Psoas muscle (tissue), 8 donors: ENCODE results near the gene GID8. TPM values are rescaled to one million over a fixed set of nuclear protein-coding genes. Genes with fewer than 3 reads are reported as not detected.

Source experiments
- ATAC-seq, 4 donors: fragments of 200-7000 bp; cut with Tn5 transposase; one replicate each; pipeline ENCODE4 v1.9.1; 2020; ENCODE audit warnings: moderate library complexity in 3 of 4, mild to moderate bottlenecking in 2 of 4
- DNase-seq, 2 donors: peaks; one replicate each; pipeline ENCODE4 v3.0.0-alpha.2; 2020
- H3K27ac ChIP-seq: fragments of 200-600 bp; one replicate; pipeline ENCODE4 v1.8.0; 2022
- H3K27me3 ChIP-seq, 3 donors: fragments of 200-600 bp in 1 of 3; one replicate each; pipeline versions ENCODE4 v1.6.1 to v1.8.0; 2013 to 2022; ENCODE audit warnings: low read length in 2 of 3, mild to moderate bottlenecking in 2 of 3, moderate library complexity in 1 of 3; ENCODE audit not compliant: insufficient read depth in 3 of 3
- H3K36me3 ChIP-seq, 2 donors: fragments of 200-600 bp in 1 of 2; one replicate each; pipeline versions ENCODE4 v1.6.1 to v1.8.0; 2013 to 2022; ENCODE audit warnings: low read depth in 1 of 2, mild to moderate bottlenecking in 1 of 2, moderate library complexity in 1 of 2; ENCODE audit not compliant: insufficient read depth in 1 of 2
- H3K4me1 ChIP-seq: fragments of 200-600 bp; one replicate; pipeline ENCODE4 v1.8.0; 2022
- H3K4me3 ChIP-seq: fragments of 200-600 bp; one replicate; pipeline ENCODE4 v1.8.0; 2022; ENCODE audit warnings: mild to moderate bottlenecking
- H3K9me3 ChIP-seq: fragments of 200-600 bp; one replicate; pipeline ENCODE4 v1.8.0; 2022
- CTCF ChIP-seq: fragments of 200-600 bp; IDR thresholded peaks from one replicate; pipeline ENCODE4 v1.8.0; 2022; ENCODE audit warnings: antibody characterized with exemption
- WGBS, 3 donors: extraction: QIAGEN DNeasy Blood & Tissue Kit; methylation state at CpG; one replicate each; pipeline versions ENCODE4 v1.1.6 to v1.1.7; 2013; 5-methylcytosine and 5-hydroxymethylcytosine counted together
- intact Hi-C, 2 donors: fragments of 100-400 bp; cut with DNase I; formaldehyde crosslinking; loops; one replicate each; pipeline versions ENCODE4 v1.11.0 to v1.14.2; 2022
- polyA plus RNA-seq, 3 donors: library from polyadenylated mRNA; stranded (reverse); fragments of 200-250 nt; gene quantifications; one replicate each; pipeline ENCODE4 v1.2.3, GENCODE V29; 2013
- total RNA-seq, 4 donors: library from RNA; stranded (reverse); fragmentation: NEBNext Ultra II Directional in 2 of 4; extraction: Animal tissue kit (Norgen Biotek cat#: 25700) in 2 of 4; gene quantifications; one replicate each; pipeline versions ENCODE4 v1.2.1 to v1.2.4, GENCODE V29; 2021 to 2023
- donor health status: healthy with polysubstance abuse.
- donor health status: DM: no; HTN: no; CAD: no; lungs with moderate emphysema.
- donor health status: Bipolar disorder and iron deficiency.
- donor health status: healthy.
- donor health status: DM: yes; HTN: yes; CAD: no.
- donor health status: DM: no; HTN: no; CAD: no.
- donor health status: DM: no; HTN: no; CAD: no.
- donor health status: DM: yes; HTN: yes; CAD: no.

The GID8 gene
- total and polyA plus RNA-seq, 7 donors = 7.3 to 15.9 (median 14.2) TPM

DNA sequence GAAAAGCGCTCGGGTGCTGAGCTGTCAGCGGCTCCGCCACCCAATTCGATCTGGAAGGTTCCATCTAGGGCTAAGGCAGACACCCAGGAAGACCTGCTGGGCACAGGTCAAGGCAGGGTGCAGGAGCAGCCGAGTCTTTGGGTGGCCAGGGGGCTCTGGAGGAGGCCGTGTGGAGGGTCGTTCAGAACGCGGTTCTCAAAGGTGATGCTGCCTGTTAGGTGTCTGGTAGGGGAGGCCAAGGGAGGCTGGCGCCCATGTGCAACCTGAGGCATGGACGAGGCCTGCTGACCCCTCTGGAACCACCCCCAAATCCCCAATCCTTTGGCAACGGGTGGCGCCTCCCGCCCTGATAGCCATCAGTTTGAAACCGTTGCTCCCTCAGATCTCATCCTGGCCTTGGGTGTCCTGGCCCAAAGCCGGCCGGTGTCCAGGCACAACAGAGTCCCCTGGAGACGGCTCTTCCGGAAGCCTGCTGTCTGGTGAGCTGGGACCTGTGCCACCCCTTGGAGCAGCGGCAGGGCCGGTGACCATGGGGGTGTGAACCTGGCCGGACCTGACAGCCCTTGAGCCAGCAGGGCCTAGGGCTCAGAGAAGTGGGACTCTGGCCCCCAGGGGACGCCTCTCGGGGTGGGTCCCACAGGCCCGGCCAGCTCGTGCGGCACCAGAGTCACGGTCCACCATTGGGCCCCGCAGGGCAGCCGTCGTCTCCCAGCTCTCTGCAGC, 25.1 kb downstream of the GID8 start:
- no peak overlapping the region for H3K27ac ChIP-seq
- H3K4me1 ChIP-seq = no peaks in the 10 kb centered on the region
- H3K27me3 ChIP-seq = peaks cover 0 to 4% (median 0%) of the 10 kb centered on the region in 3 donors
- TF ChIP-seq CTCF = no peak
- ATAC-seq = no peak
- WGBS, 3 donors = 86 to 89% (median 87%) methylated on average over 26 to 32 of the region's 32 CpGs
- intact Hi-C loops = no loop called here
- H3K36me3 ChIP-seq = no peaks in the 10 kb centered on the region
- no peaks in the 10 kb centered on the region for H3K9me3 ChIP-seq
- no peak for DNase-seq
- H3K4me3 ChIP-seq = no peak overlapping the region

GRCh38 chr20:62963614-62964397, 25.9 kb downstream of the GID8 start:
- WGBS, 3 donors = 84 to 91% (median 85%) methylated on average over 30 to 32 of the region's 32 CpGs
- no peaks in the 10 kb centered on the region for H3K36me3 ChIP-seq
- intact Hi-C loops = no loop called here
- no peaks in the 10 kb centered on the region for H3K4me1 ChIP-seq
- no peaks in the 10 kb centered on the region for H3K9me3 ChIP-seq
- no peak overlapping the region for H3K27ac ChIP-seq
- ATAC-seq (no peak), DNase-seq (no peak)
- no peak overlapping the region for H3K4me3 ChIP-seq
- no peak for TF ChIP-seq CTCF
- H3K27me3 ChIP-seq = peaks cover 0 to 9% (median 2%) of the 10 kb centered on the region in 3 donors

GRCh38 chr20:62964700-62965099, 26.8 kb downstream of the GID8 start:
- H3K9me3 ChIP-seq = no peaks in the 10 kb centered on the region
- ATAC-seq = no peak
- peaks cover 0 to 17% (median 4%) of the 10 kb centered on the region in 3 donors for H3K27me3 ChIP-seq
- H3K4me3 ChIP-seq = no peak overlapping the region
- no peak for TF ChIP-seq CTCF
- H3K27ac ChIP-seq = no peak overlapping the region
- H3K4me1 ChIP-seq = no peaks in the 10 kb centered on the region
- no peak for DNase-seq
- H3K36me3 ChIP-seq = no peaks in the 10 kb centered on the region
- intact Hi-C loops = no loop called here
- 74 to 85% (median 80%) methylated on average over 20 of the region's 20 CpGs for WGBS, 3 donors

DNA sequence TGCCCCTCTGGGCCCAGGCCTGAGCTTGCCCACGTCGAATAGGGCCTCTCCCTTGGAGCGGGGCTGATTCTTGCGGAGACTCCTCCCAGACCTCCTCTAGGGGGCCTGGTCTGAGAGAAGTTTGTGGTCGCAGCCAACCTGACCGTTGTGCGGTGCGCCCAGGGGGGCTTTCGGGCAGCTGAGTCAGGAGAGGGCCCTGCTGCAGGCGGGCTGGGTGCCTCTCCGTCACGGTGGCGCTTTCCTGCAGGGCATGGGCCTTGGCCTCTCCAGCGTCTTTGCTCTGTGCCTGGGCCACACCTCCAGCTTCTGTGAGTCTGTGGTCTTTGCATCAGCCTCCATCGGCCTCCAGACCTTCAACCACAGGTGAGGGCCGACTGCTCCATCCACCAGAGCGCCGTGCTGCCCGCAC, 27.4 kb downstream of the GID8 start:
- H3K36me3 ChIP-seq = no peaks in the 10 kb centered on the region
- H3K4me1 ChIP-seq = no peaks in the 10 kb centered on the region
- ATAC-seq = no peak
- H3K4me3 ChIP-seq = no peak overlapping the region
- no peak for DNase-seq
- intact Hi-C loops = no loop called here
- no peaks in the 10 kb centered on the region for H3K9me3 ChIP-seq
- H3K27ac ChIP-seq = no peak overlapping the region
- peaks cover 0 to 24% (median 4%) of the 10 kb centered on the region in 3 donors for H3K27me3 ChIP-seq
- no peak for TF ChIP-seq CTCF
- WGBS, 3 donors = 71 to 82% (median 79%) methylated on average over 16 to 19 of the region's 19 CpGs
